CD8-positive, alpha-beta memory T cell (primary cell): ENCODE measurements around the gene TUBB1. TPM values are rescaled to one million over a fixed set of nuclear protein-coding genes. Genes with fewer than 3 reads are reported as not detected.

ENCODE experiments used
- CTCF ChIA-PET: fragments of 350-600 bp; sonication (Branson Sonifier 250); formaldehyde crosslinking; loops from one replicate; lab custom pipeline; 2021; ENCODE audit warnings: antibody characterized with exemption; lab: Charles Lee
- POLR2A ChIA-PET: fragments of 350-600 bp; sonication (Branson Sonifier 250); formaldehyde crosslinking; loops from one replicate; lab custom pipeline; 2021; ENCODE audit warnings: antibody characterized with exemption; lab: Charles Lee
- DNase-seq, 5 donors: peaks; one replicate each; pipeline versions ENCODE4 v3.0.0 to v3.0.0-alpha.2; 2020 to 2022; ENCODE audit warnings: mixed read lengths in 1 of 5
- H3K27ac ChIP-seq: one replicate; pipeline ENCODE4 v1.7.0; 2013; ENCODE audit warnings: low read depth, mild to moderate bottlenecking, low read length, moderate library complexity
- H3K27me3 ChIP-seq: 2 replicates; pipeline ENCODE4 v1.7.0; 2013; ENCODE audit warnings: low read length, mild to moderate bottlenecking; ENCODE audit not compliant: insufficient read depth, poor library complexity, severe bottlenecking
- H3K36me3 ChIP-seq: 2 replicates; pipeline ENCODE4 v1.7.0; 2013; ENCODE audit warnings: mild to moderate bottlenecking, low read length, moderate library complexity; ENCODE audit not compliant: insufficient read depth
- H3K4me1 ChIP-seq: 2 replicates; pipeline ENCODE4 v1.7.0; 2013; ENCODE audit warnings: mild to moderate bottlenecking, low read length, moderate library complexity; ENCODE audit not compliant: insufficient read depth
- H3K4me3 ChIP-seq: 2 replicates; pipeline ENCODE4 v1.7.0; 2013; ENCODE audit warnings: mild to moderate bottlenecking, low read length
- H3K9me3 ChIP-seq: 2 replicates; pipeline ENCODE4 v1.7.0; 2013; ENCODE audit warnings: mild to moderate bottlenecking, low read length
- H3K27ac Mint-ChIP-seq, 8 donors: one replicate each; pipeline ENCODE4 v1.8.0; 2020 to 2021; ENCODE audit warnings: mixed read lengths in 8 of 8, mild to moderate bottlenecking in 6 of 8, inconsistent platforms in 3 of 8, moderate library complexity in 3 of 8
- H3K27me3 Mint-ChIP-seq, 2 donors: one replicate each; pipeline ENCODE4 v1.8.0; 2020 to 2021; ENCODE audit warnings: mixed read lengths in 2 of 2, mild to moderate bottlenecking in 1 of 2, moderate library complexity in 1 of 2
- H3K36me3 Mint-ChIP-seq, 3 donors: one replicate each; pipeline ENCODE4 v1.8.0; 2020 to 2021; ENCODE audit warnings: mixed read lengths in 3 of 3, inconsistent platforms in 1 of 3, mild to moderate bottlenecking in 1 of 3
- H3K4me1 Mint-ChIP-seq, 3 donors: one replicate each; pipeline ENCODE4 v1.8.0; 2020 to 2021; ENCODE audit warnings: mixed read lengths in 3 of 3, inconsistent platforms in 1 of 3, mild to moderate bottlenecking in 1 of 3
- H3K4me3 Mint-ChIP-seq, 7 donors: one replicate each; pipeline ENCODE4 v1.8.0; 2020 to 2021; ENCODE audit warnings: mixed read lengths in 7 of 7, mild to moderate bottlenecking in 6 of 7, moderate library complexity in 4 of 7, inconsistent platforms in 2 of 7
- H3K9me3 Mint-ChIP-seq, 5 donors: one replicate each; pipeline ENCODE4 v1.8.0; 2020 to 2022; ENCODE audit warnings: mixed read lengths in 5 of 5, mild to moderate bottlenecking in 3 of 5, moderate library complexity in 2 of 5, inconsistent platforms in 1 of 5
- polyA plus RNA-seq: library from polyadenylated mRNA; unstranded; fragments of 300-500 nt; fragmentation: Illumina TruSeq; gene quantifications from one replicate; pipeline ENCODE4 v1.2.3, GENCODE V29; 2021
- total RNA-seq, 2 experiments: library from RNA; stranded (reverse); gene quantifications; one replicate each; pipeline ENCODE4 v1.2.3, GENCODE V29; 2021

The TUBB1 gene
- total and polyA plus RNA-seq, 3 experiments from 2014 or later: 0.10 TPM; not detected in 2

GRCh38 chr20:59014680-59015389 is 4.4 kb upstream of the TUBB1 start:
- ChIA-PET POLR2A (no interaction called here), CTCF (no interaction called here)
- no peak overlapping the region for H3K27ac ChIP-seq
- H3K9me3 ChIP-seq: no peaks in the 10 kb centered on the region
- H3K4me1 ChIP-seq: peaks cover 34% of the 10 kb centered on the region
- Mint-ChIP-seq H3K36me3 (peaks cover 0 to 5% (median 2%) of the 10 kb centered on the region in 3 donors), H3K9me3 (no peaks in the 10 kb centered on the region), H3K27me3 (no peaks in the 10 kb centered on the region), H3K27ac (peak overlapping the region in 1 of 8 donors; percentile 8), H3K4me1 (peaks cover 42 to 51% (median 46%) of the 10 kb centered on the region in 3 donors), H3K4me3 (no peak overlapping the region)
- no peak for DNase-seq
- no peaks in the 10 kb centered on the region for H3K36me3 ChIP-seq
- no peak overlapping the region for H3K4me3 ChIP-seq
- no peaks in the 10 kb centered on the region for H3K27me3 ChIP-seq

DNA sequence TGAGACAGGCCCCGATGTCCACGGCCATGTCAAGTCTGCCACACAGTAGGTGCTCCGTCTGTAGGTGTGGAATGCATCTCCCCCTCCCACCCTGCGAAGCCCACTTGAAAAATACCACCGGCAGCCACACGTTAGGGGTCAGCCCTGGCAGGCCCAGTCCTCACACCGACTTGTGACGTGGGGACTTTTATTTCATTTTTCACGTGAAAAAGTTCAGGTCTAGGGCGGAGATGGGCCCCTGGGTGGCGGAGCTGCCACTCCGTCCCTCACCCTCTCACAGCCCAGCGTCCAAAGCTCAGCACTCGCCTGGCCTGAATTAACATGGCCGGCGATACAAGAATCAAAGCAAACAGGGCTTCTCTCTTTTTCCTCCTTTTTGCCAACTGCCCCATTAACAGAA is 3.8 kb upstream of the TUBB1 start:
- Histone ChIP-seq H3K27ac (no peak overlapping the region), H3K4me1 (peaks cover 34% of the 10 kb centered on the region), H3K4me3 (no peak overlapping the region), H3K36me3 (no peaks in the 10 kb centered on the region), H3K27me3 (no peaks in the 10 kb centered on the region), H3K9me3 (no peaks in the 10 kb centered on the region)
- no peaks in the 10 kb centered on the region for H3K9me3 Mint-ChIP-seq
- no peak overlapping the region for H3K4me3 Mint-ChIP-seq
- H3K27me3 Mint-ChIP-seq: no peaks in the 10 kb centered on the region
- DNase-seq: no peak
- H3K4me1 Mint-ChIP-seq: peaks cover 42 to 51% (median 46%) of the 10 kb centered on the region in 3 donors
- POLR2A ChIA-PET: no interaction called here
- CTCF ChIA-PET: no interaction called here
- H3K36me3 Mint-ChIP-seq: peaks cover 0 to 5% (median 2%) of the 10 kb centered on the region in 3 donors
- no peak overlapping the region for H3K27ac Mint-ChIP-seq

DNA sequence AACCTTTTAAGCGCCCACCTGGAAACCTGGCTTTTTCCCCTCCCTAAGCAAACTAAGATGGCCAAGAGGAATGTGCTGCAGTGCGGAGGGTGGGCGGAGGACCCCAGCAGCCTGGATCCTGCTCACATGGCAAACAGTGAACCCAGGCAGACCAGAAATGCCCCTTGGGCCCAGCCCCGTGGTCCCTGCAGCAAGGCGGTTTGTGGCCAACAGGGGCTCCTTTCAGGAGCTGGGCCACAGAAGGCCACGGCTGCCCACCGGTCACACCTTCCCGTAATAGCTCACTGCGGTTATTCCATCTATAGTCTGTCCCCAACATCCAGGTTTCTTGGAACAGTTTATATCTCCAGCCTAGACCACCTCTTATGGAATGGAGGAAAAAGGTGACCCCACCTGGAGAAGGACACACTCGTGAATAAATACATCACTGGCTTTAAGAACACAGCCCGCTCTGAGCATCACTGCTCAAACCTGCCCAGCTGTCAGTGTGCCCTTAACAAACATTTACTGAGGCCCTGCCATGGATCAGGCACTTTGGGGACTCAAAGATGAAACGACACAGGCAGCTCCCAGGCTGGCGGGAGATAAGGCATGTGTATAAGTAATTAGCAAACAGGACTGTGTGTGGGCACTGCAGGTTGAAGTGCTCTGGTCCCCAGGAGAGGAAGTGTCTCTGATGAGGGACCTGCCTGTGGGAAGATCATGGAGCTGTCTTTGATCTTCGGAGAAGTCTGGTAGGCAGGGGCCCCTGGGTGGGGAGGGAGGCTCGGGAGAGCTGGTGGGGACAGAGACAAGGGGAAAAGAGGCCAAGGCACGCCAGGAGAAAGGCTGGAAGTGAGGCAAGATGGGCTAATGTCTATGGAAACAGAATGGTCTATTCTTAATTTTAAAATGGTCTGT is 3.2 kb upstream of the TUBB1 start:
- Mint-ChIP-seq H3K9me3 (no peaks in the 10 kb centered on the region), H3K27ac (peak overlapping the region in 1 of 8 donors; percentile 68), H3K4me1 (peaks cover 42 to 51% (median 46%) of the 10 kb centered on the region in 3 donors), H3K27me3 (no peaks in the 10 kb centered on the region), H3K36me3 (peaks cover 0 to 5% (median 5%) of the 10 kb centered on the region in 3 donors), H3K4me3 (no peak overlapping the region)
- no peak for DNase-seq
- Histone ChIP-seq H3K36me3 (no peaks in the 10 kb centered on the region), H3K4me1 (peaks cover 30% of the 10 kb centered on the region), H3K27ac (no peak overlapping the region), H3K9me3 (no peaks in the 10 kb centered on the region), H3K27me3 (no peaks in the 10 kb centered on the region), H3K4me3 (no peak overlapping the region)
- CTCF ChIA-PET: no interaction called here
- POLR2A ChIA-PET: no interaction called here

DNA sequence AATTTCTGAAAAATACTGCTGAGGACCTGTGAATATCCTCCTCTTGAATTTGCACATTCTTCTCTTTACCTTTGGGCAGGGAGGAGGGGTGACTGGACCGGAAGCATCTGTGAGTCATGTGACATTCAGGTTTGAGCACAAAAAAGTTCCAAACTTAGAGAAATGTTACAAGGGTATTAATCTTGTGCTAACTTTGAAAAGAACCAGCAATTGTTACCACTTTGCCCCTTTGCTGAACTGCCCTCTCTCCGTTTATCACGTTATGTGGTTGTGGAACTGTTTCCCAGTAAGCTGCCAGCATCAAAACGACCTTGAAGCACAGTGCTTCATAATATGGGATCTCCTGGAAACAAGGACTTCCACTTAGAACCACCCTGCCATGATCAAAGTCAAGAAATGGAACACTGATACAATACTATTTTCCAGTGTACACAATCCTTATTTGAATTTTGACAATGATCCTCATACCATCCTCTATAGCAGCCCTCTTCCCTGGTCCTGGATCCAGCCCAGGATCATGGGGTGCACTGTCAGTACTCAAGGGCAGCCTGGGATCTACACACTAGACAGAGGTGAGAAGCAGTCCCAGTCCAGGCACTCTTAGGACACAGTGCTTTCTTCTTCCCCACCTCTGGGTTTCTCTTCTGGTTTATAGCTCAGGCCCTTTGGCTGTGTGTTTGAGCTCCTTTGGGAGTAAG is 2.3 kb upstream of the TUBB1 start:
- H3K4me3 ChIP-seq: no peak overlapping the region
- Mint-ChIP-seq H3K4me3 (peak overlapping the region in 2 of 7 donors; percentile 8 to 17), H3K4me1 (peaks cover 38 to 44% (median 39%) of the 10 kb centered on the region in 3 donors), H3K36me3 (peaks cover 0 to 10% (median 5%) of the 10 kb centered on the region in 3 donors), H3K27me3 (no peaks in the 10 kb centered on the region), H3K9me3 (no peaks in the 10 kb centered on the region), H3K27ac (peak overlapping the region in 4 of 8 donors; percentile 17 to 61 (median 42))
- no peaks in the 10 kb centered on the region for H3K9me3 ChIP-seq
- no peaks in the 10 kb centered on the region for H3K36me3 ChIP-seq
- peaks cover 28% of the 10 kb centered on the region for H3K4me1 ChIP-seq
- H3K27me3 ChIP-seq: no peaks in the 10 kb centered on the region
- no peak for DNase-seq
- H3K27ac ChIP-seq: no peak overlapping the region
- CTCF ChIA-PET: no interaction called here
- POLR2A ChIA-PET: no interaction called here

- no peak overlapping the region for H3K4me3 Mint-ChIP-seq
- H3K9me3 Mint-ChIP-seq: no peaks in the 10 kb centered on the region
- H3K27ac Mint-ChIP-seq: no peak overlapping the region
- DNase-seq: no peak
- H3K9me3 ChIP-seq: no peaks in the 10 kb centered on the region
- no peak overlapping the region for H3K27ac ChIP-seq
- POLR2A ChIA-PET: no interaction called here
- H3K4me1 ChIP-seq: peaks cover 28% of the 10 kb centered on the region
- H3K4me1 Mint-ChIP-seq: peaks cover 36 to 38% (median 38%) of the 10 kb centered on the region in 3 donors
- no peak overlapping the region for H3K4me3 ChIP-seq
- H3K36me3 Mint-ChIP-seq: peaks cover 0 to 15% (median 7%) of the 10 kb centered on the region in 3 donors
- CTCF ChIA-PET: interaction anchor here (1.5 kb wide), 1 partner anchor 8 kb away, joined by 3 read pairs; no protein-coding TSS in a partner anchor
- no peaks in the 10 kb centered on the region for H3K27me3 ChIP-seq
- no peaks in the 10 kb centered on the region for H3K27me3 Mint-ChIP-seq
- H3K36me3 ChIP-seq: no peaks in the 10 kb centered on the region
These were observed 1.6 kb upstream of the TUBB1 start for GRCh38 chr20:59017493-59018231.

- H3K27ac ChIP-seq: no peak overlapping the region
- DNase-seq: no peak
- H3K27me3 ChIP-seq: no peaks in the 10 kb centered on the region
- Mint-ChIP-seq H3K27me3 (no peaks in the 10 kb centered on the region), H3K9me3 (no peaks in the 10 kb centered on the region), H3K36me3 (peaks cover 0 to 27% (median 10%) of the 10 kb centered on the region in 3 donors), H3K4me3 (no peak overlapping the region), H3K27ac (peak overlapping the region in 1 of 8 donors; percentile 92), H3K4me1 (peaks cover 27 to 29% (median 28%) of the 10 kb centered on the region in 3 donors)
- H3K9me3 ChIP-seq: no peaks in the 10 kb centered on the region
- CTCF ChIA-PET: interaction anchor here (1.5 kb wide), 1 partner anchor 9 kb away, joined by 3 read pairs; no protein-coding TSS in a partner anchor
- H3K4me3 ChIP-seq: no peak overlapping the region
- POLR2A ChIA-PET: no interaction called here
- H3K4me1 ChIP-seq: peaks cover 24% of the 10 kb centered on the region
- no peaks in the 10 kb centered on the region for H3K36me3 ChIP-seq
These were observed 412 bp upstream of the TUBB1 start for GRCh38 chr20:59018817-59019216.

DNA sequence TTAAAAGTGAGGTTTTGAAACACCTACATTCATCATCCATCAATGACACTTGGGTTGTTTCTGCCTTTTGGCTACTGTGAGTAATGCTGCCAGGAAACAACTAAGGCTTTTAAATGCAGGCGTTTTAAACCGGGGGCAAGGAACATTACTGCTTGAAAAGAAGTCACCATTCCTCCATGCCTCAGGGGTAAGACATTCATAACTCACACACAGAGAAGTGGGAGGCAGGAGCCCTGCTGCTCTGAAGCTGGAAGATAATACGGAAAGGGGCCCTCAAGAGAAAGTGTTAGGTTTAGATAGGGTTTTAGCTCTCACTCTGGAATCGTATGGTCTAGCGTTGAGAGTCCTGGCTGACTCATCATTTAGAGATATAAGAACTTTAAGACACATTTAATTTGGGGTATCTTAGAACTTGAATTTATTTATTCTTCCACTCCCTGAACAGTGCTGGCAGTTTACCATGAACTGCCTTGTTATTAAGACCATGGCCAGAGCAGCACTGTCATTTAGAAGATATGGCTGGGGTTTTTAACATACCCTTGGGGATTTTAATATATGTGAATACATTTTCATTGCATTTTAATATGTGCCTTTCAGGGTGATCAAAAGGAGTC is 1.8 kb downstream of the TUBB1 start:
- CTCF ChIA-PET: no interaction called here
- POLR2A ChIA-PET: no interaction called here
- Histone ChIP-seq H3K36me3 (peaks cover 16% of the 10 kb centered on the region), H3K27ac (peak overlapping the region; percentile 66), H3K9me3 (no peaks in the 10 kb centered on the region), H3K27me3 (no peaks in the 10 kb centered on the region), H3K4me1 (peaks cover 12% of the 10 kb centered on the region), H3K4me3 (no peak overlapping the region)
- Mint-ChIP-seq H3K27ac (peak overlapping the region in 2 of 8 donors; percentile 23 to 43), H3K4me3 (no peak overlapping the region), H3K4me1 (peaks cover 23 to 30% (median 27%) of the 10 kb centered on the region in 3 donors), H3K27me3 (no peaks in the 10 kb centered on the region), H3K36me3 (peaks cover 0 to 49% (median 18%) of the 10 kb centered on the region in 3 donors), H3K9me3 (no peaks in the 10 kb centered on the region)
- no peak for DNase-seq
